HCT116 (cell line): Measurements from ENCODE around the gene FRMD4A. TPM values are rescaled to one million over a fixed set of nuclear protein-coding genes. Genes with fewer than 3 reads are reported as not detected.

Experiments
- ATAC-seq: fragments of 200-7000 bp; cut with Tn5 transposase; 2 replicates; pipeline ENCODE4 v1.9.1; 2020; ENCODE audit warnings: mild to moderate bottlenecking, moderate library complexity
- BruUV-seq: library from RNA; stranded (reverse); fragments of 400-500 nt; replicated peaks from 2 replicates; lab custom pipeline; 2021; lab: Mats Ljungman, UMichigan
- CTCF ChIA-PET: fragments of 300-600 bp; sonication (Branson Sonifier 250); formaldehyde crosslinking; loops from one replicate; lab custom pipeline; 2021; ENCODE audit warnings: antibody characterized with exemption; lab: Charles Lee
- POLR2A ChIA-PET: fragments of 300-600, 350-600 bp; sonication (Branson Sonifier 250); formaldehyde crosslinking; loops from one replicate; lab custom pipeline; 2021; ENCODE audit warnings: antibody characterized with exemption; lab: Charles Lee
- RAD21 ChIA-PET, 2 experiments: fragments of 300-600 bp; sonication (Branson Sonifier 250); formaldehyde crosslinking; loops; one replicate each; lab custom pipeline; 2023; ENCODE audit warnings: low total read pairs in 2 of 2; ENCODE audit not compliant: uncharacterized antibody in 2 of 2, unreplicated experiment in 2 of 2, low non-redundant PET in 1 of 2; lab: Charles Lee
- DNase-seq: peaks from one replicate; pipeline ENCODE4 v3.0.0-alpha.2; 2010; ENCODE audit warnings: low read depth, low spot score
- H2AFZ ChIP-seq: fragments of 200-600 bp; shearing (Covaris generic), sonication (generic); 2 replicates; pipeline ENCODE4 v1.6.1; 2017; ENCODE audit warnings: low read depth, mixed run types, mixed read lengths, antibody characterized with exemption, low read length; ENCODE audit not compliant: poor library complexity, severe bottlenecking
- H3K27ac ChIP-seq: 2 replicates; pipeline ENCODE4 v1.5.1; 2012; ENCODE audit warnings: low read depth, low read length
- H3K27me3 ChIP-seq: fragments of 200-600 bp; sonication (generic); 2 replicates; pipeline ENCODE4 v1.6.1; 2016; ENCODE audit warnings: mixed run types, low read length, mixed read lengths; ENCODE audit not compliant: insufficient read depth
- H3K36me3 ChIP-seq, 2 experiments: fragments of 200-500 bp in 1 of 2; fragments of 200-600 bp in 1 of 2; sonication (Bioruptor generic) in 1 of 2; sonication (generic) in 1 of 2; 2 replicates each; pipeline versions ENCODE4 v1.5.1 to v1.6.1; 2014 to 2016; ENCODE audit warnings: low read length in 2 of 2, inconsistent platforms in 1 of 2, mixed read lengths in 1 of 2, mixed run types in 1 of 2; ENCODE audit not compliant: insufficient read depth in 2 of 2, control insufficient read depth in 1 of 2
- H3K4me1 ChIP-seq, 2 experiments: fragments of 200-600 bp in 1 of 2; sonication (generic) in 1 of 2; 2 replicates each; pipeline versions ENCODE4 v1.5.1 to v1.6.1; 2012 to 2017; ENCODE audit warnings: low read length in 2 of 2, inconsistent platforms in 1 of 2, mild to moderate bottlenecking in 1 of 2, mixed read lengths in 1 of 2, mixed run types in 1 of 2, moderate library complexity in 1 of 2; ENCODE audit not compliant: insufficient read depth in 2 of 2, control insufficient read depth in 1 of 2
- H3K4me2 ChIP-seq: fragments of 200-600 bp; sonication (generic); 2 replicates; pipeline ENCODE4 v1.6.1; 2017; ENCODE audit warnings: mixed run types, low read length, mixed read lengths
- H3K4me3 ChIP-seq, 2 experiments: fragments of 200-600 bp in 1 of 2; sonication (generic) in 1 of 2; replicated peaks in 1 of 2; 2 replicates each; pipeline ENCODE4 v1.5.1; 2011 to 2016; ENCODE audit warnings: low read length in 2 of 2, control low read depth in 1 of 2, low read depth in 1 of 2, mild to moderate bottlenecking in 1 of 2, mixed read lengths in 1 of 2, mixed run types in 1 of 2
- H3K79me2 ChIP-seq: fragments of 200-600 bp; sonication (generic); 2 replicates; pipeline ENCODE4 v1.6.1; 2017; ENCODE audit warnings: mild to moderate bottlenecking, mixed run types, low read length, moderate library complexity, mixed read lengths; ENCODE audit not compliant: insufficient read depth
- H3K9ac ChIP-seq: fragments of 200-600 bp; sonication (generic); 2 replicates; pipeline ENCODE4 v1.6.1; 2016; ENCODE audit warnings: low read length, mixed read lengths
- H3K9me2 ChIP-seq: fragments of 200-600 bp; sonication (generic), shearing (Covaris generic); 2 replicates; pipeline ENCODE4 v1.6.1; 2017; ENCODE audit warnings: mixed run types, mild to moderate bottlenecking, moderate library complexity; ENCODE audit not compliant: insufficient read depth
- H3K9me3 ChIP-seq, 2 experiments: fragments of 200-500 bp in 1 of 2; fragments of 200-600 bp in 1 of 2; sonication (Bioruptor generic) in 1 of 2; sonication (generic) in 1 of 2; 2 replicates each; pipeline ENCODE4 v1.6.1; 2014 to 2017; ENCODE audit warnings: low read length in 2 of 2, mixed read lengths in 2 of 2, inconsistent platforms in 1 of 2, low read depth in 1 of 2, mild to moderate bottlenecking in 1 of 2, mixed run types in 1 of 2, moderate library complexity in 1 of 2; ENCODE audit not compliant: control insufficient read depth in 1 of 2, insufficient read depth in 1 of 2
- H4K20me1 ChIP-seq: fragments of 200-600 bp; sonication (generic), shearing (Covaris generic); 2 replicates; pipeline ENCODE4 v1.6.1; 2017; ENCODE audit warnings: mixed run types, mild to moderate bottlenecking, moderate library complexity; ENCODE audit not compliant: insufficient read depth
- CEBPB ChIP-seq: IDR thresholded peaks from 2 replicates; pipeline ENCODE4 v1.6.1; 2012; ENCODE audit warnings: low read depth
- ELF1 ChIP-seq: IDR thresholded peaks from 2 replicates; pipeline ENCODE4 v1.6.1; 2012; ENCODE audit warnings: low read depth, borderline replicate concordance
- EZH2phosphoT487 ChIP-seq: fragments of 200-600 bp; IDR thresholded peaks from 2 replicates; pipeline ENCODE4 v1.6.1; 2018; ENCODE audit warnings: antibody characterized with exemption, borderline replicate concordance
- JUND ChIP-seq: IDR thresholded peaks from 2 replicates; pipeline ENCODE4 v1.6.1; 2012
- POLR2A ChIP-seq: IDR thresholded peaks from 2 replicates; pipeline ENCODE4 v1.7.0; 2011; ENCODE audit warnings: borderline replicate concordance; ENCODE audit not compliant: insufficient read depth, insufficient read length; ENCODE audit errors: extremely low read depth
- RAD21 ChIP-seq: IDR thresholded peaks from 2 replicates; pipeline ENCODE4 v1.6.1; 2012; ENCODE audit warnings: low read depth, mild to moderate bottlenecking
- SIN3A ChIP-seq: IDR thresholded peaks from 2 replicates; pipeline ENCODE4 v1.6.1; 2012; ENCODE audit warnings: low read depth
- SP1 ChIP-seq: IDR thresholded peaks from 2 replicates; pipeline ENCODE4 v1.6.1; 2012; ENCODE audit warnings: low read depth
- SRF ChIP-seq: IDR thresholded peaks from 2 replicates; pipeline ENCODE4 v1.6.1; 2012; ENCODE audit warnings: low read depth
- TCF7L2 ChIP-seq: IDR thresholded peaks from 2 replicates; pipeline ENCODE4 v1.7.0; 2011; ENCODE audit warnings: borderline replicate concordance, inconsistent platforms; ENCODE audit not compliant: insufficient read depth, insufficient read length; ENCODE audit errors: extremely low read depth
- ZFX ChIP-seq: fragments of 450-650 bp; IDR thresholded peaks from 2 replicates; pipeline ENCODE4 v1.6.1; 2017
- ZNF274 ChIP-seq: fragments of 200-500 bp; sonication (Bioruptor generic); IDR thresholded peaks from 2 replicates; pipeline ENCODE4 v1.6.1; 2014; ENCODE audit warnings: mild to moderate bottlenecking, low read depth, low read length, inconsistent platforms
- intact Hi-C: fragments of 100-400 bp; cut with micrococcal nuclease; formaldehyde crosslinking; loops from 2 replicates; pipeline ENCODE4 v1.10.0; 2022
- total RNA-seq: library from RNA; stranded (reverse); gene quantifications from one replicate; pipeline ENCODE4 v1.2.1, GENCODE V29; 2021; ENCODE audit not compliant: unreplicated experiment
- TF ChIP-seq, protein P1 (sequence below): IDR thresholded peaks from 2 replicates; pipeline ENCODE4 v1.6.1; 2012
- TF ChIP-seq, protein P2 (sequence below), 3 experiments: fragments of 200-600 bp in 1 of 3; sonication (generic) in 1 of 3; IDR thresholded peaks in 2 of 3; conservative IDR thresholded peaks in 1 of 3; 2 replicates each; pipeline ENCODE4 v1.5.1; 2012 to 2017; ENCODE audit warnings: low read depth in 2 of 3, low read length in 2 of 3, antibody characterized with exemption in 1 of 3, borderline replicate concordance in 1 of 3, control low read depth in 1 of 3, mild to moderate bottlenecking in 1 of 3, mixed read lengths in 1 of 3, mixed run types in 1 of 3, moderate library complexity in 1 of 3; ENCODE audit not compliant: insufficient read depth in 1 of 3
- TF ChIP-seq, protein P3 (sequence below): IDR thresholded peaks from 2 replicates; pipeline ENCODE4 v1.6.1; 2011; ENCODE audit warnings: mild to moderate bottlenecking, low read length, moderate library complexity; ENCODE audit not compliant: insufficient replicate concordance; ENCODE audit errors: extremely low read depth

Gene FRMD4A
- total RNA-seq, 1 experiment from 2014 or later = 0.20 TPM

DNA sequence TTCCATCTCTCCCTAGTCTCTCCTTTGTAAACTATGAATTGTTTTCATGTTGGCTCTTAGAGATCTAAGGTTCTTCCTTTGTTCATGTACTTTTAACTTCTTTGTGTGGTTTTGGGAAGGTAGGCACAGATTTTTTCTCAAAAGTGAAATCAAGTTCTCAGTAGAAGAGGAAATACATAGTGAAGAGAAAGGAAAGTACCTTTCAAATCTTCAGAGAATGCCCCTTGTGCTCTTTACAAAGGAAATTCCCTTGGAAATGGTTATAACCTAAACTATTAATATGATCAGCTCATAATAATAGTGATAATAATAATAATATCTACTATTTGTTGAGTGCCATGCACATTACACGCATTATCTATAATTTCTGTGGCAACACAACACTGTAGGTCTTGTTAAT lies 425.4 kb downstream of the FRMD4A start:
- Histone ChIP-seq H3K9me2 (no peaks in the 10 kb centered on the region), H3K9me3 (no peaks in the 10 kb centered on the region), H3K27ac (no peak overlapping the region), H3K27me3 (peaks cover 16% of the 10 kb centered on the region), H3K4me2 (no peak overlapping the region), H3K4me1 (no peaks in the 10 kb centered on the region), H3K9ac (no peak overlapping the region), H3K4me3 (no peak overlapping the region), H2AFZ (no peak overlapping the region), H4K20me1 (no peaks in the 10 kb centered on the region), H3K36me3 (no peaks in the 10 kb centered on the region), H3K79me2 (no peaks in the 10 kb centered on the region)
- no TSS peak for BruUV-seq
- POLR2A ChIA-PET = no interaction called here
- RAD21 ChIA-PET = no interaction called here
- no peak for TF ChIP-seq CEBPB
- TF ChIP-seq SP1 = no peak
- TF ChIP-seq, protein P1, sequence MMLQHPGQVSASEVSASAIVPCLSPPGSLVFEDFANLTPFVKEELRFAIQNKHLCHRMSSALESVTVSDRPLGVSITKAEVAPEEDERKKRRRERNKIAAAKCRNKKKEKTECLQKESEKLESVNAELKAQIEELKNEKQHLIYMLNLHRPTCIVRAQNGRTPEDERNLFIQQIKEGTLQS = no peak
- TF ChIP-seq SRF = no peak
- no peak for TF ChIP-seq POLR2A
- TF ChIP-seq ZFX = no peak
- no peak for TF ChIP-seq EZH2phosphoT487
- no peak for TF ChIP-seq JUND
- TF ChIP-seq, protein P2, sequence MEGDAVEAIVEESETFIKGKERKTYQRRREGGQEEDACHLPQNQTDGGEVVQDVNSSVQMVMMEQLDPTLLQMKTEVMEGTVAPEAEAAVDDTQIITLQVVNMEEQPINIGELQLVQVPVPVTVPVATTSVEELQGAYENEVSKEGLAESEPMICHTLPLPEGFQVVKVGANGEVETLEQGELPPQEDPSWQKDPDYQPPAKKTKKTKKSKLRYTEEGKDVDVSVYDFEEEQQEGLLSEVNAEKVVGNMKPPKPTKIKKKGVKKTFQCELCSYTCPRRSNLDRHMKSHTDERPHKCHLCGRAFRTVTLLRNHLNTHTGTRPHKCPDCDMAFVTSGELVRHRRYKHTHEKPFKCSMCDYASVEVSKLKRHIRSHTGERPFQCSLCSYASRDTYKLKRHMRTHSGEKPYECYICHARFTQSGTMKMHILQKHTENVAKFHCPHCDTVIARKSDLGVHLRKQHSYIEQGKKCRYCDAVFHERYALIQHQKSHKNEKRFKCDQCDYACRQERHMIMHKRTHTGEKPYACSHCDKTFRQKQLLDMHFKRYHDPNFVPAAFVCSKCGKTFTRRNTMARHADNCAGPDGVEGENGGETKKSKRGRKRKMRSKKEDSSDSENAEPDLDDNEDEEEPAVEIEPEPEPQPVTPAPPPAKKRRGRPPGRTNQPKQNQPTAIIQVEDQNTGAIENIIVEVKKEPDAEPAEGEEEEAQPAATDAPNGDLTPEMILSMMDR (IDR thresholded peaks at IDR 0.05 in 2 of 3, conservative IDR thresholded peaks at IDR 0.05 in 1 of 3; ENCODE audit: borderline replicate concordance in 1 of 3, insufficient read depth in 1 of 3, low read depth in 2 of 3, low read length in 2 of 3) = no peak
- no peak for TF ChIP-seq SIN3A
- ATAC-seq (no peak), DNase-seq (no peak)
- CTCF ChIA-PET = no interaction called here
- intact Hi-C loops = no loop called here

DNA sequence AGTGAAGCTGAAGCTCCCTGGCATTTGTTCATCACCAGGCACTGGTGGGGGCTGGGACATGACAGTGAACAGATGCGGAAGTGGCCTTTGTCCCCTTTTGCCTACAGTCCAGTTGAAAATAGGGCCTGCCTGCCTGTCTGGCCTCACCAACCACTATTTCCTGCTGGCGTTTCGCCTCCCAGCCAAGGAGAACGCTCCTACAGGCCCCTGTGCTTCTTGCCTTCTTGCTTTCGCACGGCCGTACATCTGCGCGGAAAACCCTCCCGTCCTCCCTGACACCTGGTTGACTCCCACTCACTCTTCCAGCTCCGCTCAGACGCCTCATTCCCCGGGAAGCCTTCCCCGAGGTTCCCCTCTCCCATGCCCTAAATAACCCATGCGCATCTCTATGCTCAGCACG lies 426.7 kb downstream of the FRMD4A start:
- RAD21 ChIA-PET = no interaction called here
- Histone ChIP-seq H3K9ac (no peak overlapping the region), H3K4me2 (no peak overlapping the region), H3K79me2 (no peaks in the 10 kb centered on the region), H3K4me1 (no peaks in the 10 kb centered on the region), H3K9me3 (no peaks in the 10 kb centered on the region), H3K4me3 (no peak overlapping the region), H3K27ac (no peak overlapping the region), H3K27me3 (peaks cover 12% of the 10 kb centered on the region; the same call in 1 of the 2 replicates), H4K20me1 (no peaks in the 10 kb centered on the region), H3K9me2 (no peaks in the 10 kb centered on the region), H3K36me3 (no peaks in the 10 kb centered on the region), H2AFZ (no peak overlapping the region)
- DNase-seq (no peak), ATAC-seq (no peak)
- POLR2A ChIA-PET = no interaction called here
- TF ChIP-seq ZNF274 (no peak), EZH2phosphoT487 (no peak), TCF7L2 (no peak), RAD21 (no peak), ZFX (no peak), JUND (no peak), ELF1 (no peak)
- TF ChIP-seq, protein P1 = no peak
- TF ChIP-seq, protein P3, sequence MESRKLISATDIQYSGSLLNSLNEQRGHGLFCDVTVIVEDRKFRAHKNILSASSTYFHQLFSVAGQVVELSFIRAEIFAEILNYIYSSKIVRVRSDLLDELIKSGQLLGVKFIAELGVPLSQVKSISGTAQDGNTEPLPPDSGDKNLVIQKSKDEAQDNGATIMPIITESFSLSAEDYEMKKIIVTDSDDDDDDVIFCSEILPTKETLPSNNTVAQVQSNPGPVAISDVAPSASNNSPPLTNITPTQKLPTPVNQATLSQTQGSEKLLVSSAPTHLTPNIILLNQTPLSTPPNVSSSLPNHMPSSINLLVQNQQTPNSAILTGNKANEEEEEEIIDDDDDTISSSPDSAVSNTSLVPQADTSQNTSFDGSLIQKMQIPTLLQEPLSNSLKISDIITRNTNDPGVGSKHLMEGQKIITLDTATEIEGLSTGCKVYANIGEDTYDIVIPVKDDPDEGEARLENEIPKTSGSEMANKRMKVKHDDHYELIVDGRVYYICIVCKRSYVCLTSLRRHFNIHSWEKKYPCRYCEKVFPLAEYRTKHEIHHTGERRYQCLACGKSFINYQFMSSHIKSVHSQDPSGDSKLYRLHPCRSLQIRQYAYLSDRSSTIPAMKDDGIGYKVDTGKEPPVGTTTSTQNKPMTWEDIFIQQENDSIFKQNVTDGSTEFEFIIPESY = no peak
- CTCF ChIA-PET = no interaction called here
- BruUV-seq = no TSS peak
- intact Hi-C loops = no loop called here
